GM12878 (cell line): Measurements from ENCODE around the gene IGSF22. TPM values are rescaled to one million over a fixed set of nuclear protein-coding genes. Genes with fewer than 3 reads are reported as not detected.

Experiments used
- ATAC-seq: fragments of 200-7000 bp; cut with Tn5 transposase; 3 replicates; pipeline ENCODE4 v1.9.1; 2020; ENCODE audit warnings: mild to moderate bottlenecking, moderate library complexity
- BruUV-seq: library from RNA; stranded (reverse); fragments of 400-500 nt; replicated peaks from 2 replicates; lab custom pipeline; 2021; lab: Mats Ljungman, UMichigan
- CTCF ChIA-PET: fragments of 300-600 bp; sonication (Branson Sonifier 250); formaldehyde crosslinking; extraction: SDS; loops from one replicate; lab custom pipeline; 2021; ENCODE audit warnings: inconsistent platforms; lab: Yijun Ruan, JAX
- POLR2A ChIA-PET: fragments of 350-600 bp; formaldehyde crosslinking; extraction: SDS; loops from one replicate; lab custom pipeline; 2021; ENCODE audit warnings: inconsistent platforms; lab: Charles Lee
- RAD21 ChIA-PET: fragments of 300-600 bp; sonication (Branson Sonifier 250); formaldehyde crosslinking; loops from one replicate; lab custom pipeline; 2023; ENCODE audit warnings: antibody characterized with exemption; ENCODE audit not compliant: unreplicated experiment; lab: Charles Lee
- SMC1A ChIA-PET: fragments of 300-600 bp; sonication (Branson Sonifier 250); formaldehyde crosslinking; loops from one replicate; lab custom pipeline; 2023; ENCODE audit not compliant: unreplicated experiment, uncharacterized antibody; lab: Charles Lee
- DNase-seq: peaks from one replicate; pipeline ENCODE4 v3.0.0-alpha.2; 2011; ENCODE audit warnings: low read depth, low spot score
- FAIRE-seq: peaks from 3 replicates; lab custom pipeline; 2011; peaks lifted over from hg19 to GRCh38; lab: Jason Lieb, UNC
- H2AFZ ChIP-seq: 2 replicates; pipeline ENCODE4 v1.6.0; 2011; ENCODE audit warnings: low read depth, low read length, control low read depth; ENCODE audit not compliant: control insufficient read depth
- H3K27ac ChIP-seq: 2 replicates; pipeline ENCODE4 v1.5.1; 2011; ENCODE audit warnings: control low read depth; ENCODE audit not compliant: control insufficient read depth, insufficient read depth
- H3K27me3 ChIP-seq, 2 experiments: replicated peaks in 1 of 2; 2 replicates each; pipeline versions ENCODE4 v1.6.0 to v1.6.1; 2011; ENCODE audit warnings: low read length in 1 of 2; ENCODE audit not compliant: control insufficient read depth in 2 of 2, insufficient read depth in 2 of 2
- H3K36me3 ChIP-seq, 2 experiments: 2 replicates each; pipeline ENCODE4 v1.5.1; 2011; ENCODE audit warnings: low read length in 1 of 2; ENCODE audit not compliant: control insufficient read depth in 2 of 2, insufficient read depth in 2 of 2
- H3K4me1 ChIP-seq: 2 replicates; pipeline ENCODE4 v1.6.1; 2011; ENCODE audit warnings: mild to moderate bottlenecking, low read length, moderate library complexity, mixed read lengths; ENCODE audit not compliant: control insufficient read depth, insufficient read depth
- H3K4me2 ChIP-seq: 2 replicates; pipeline ENCODE4 v1.6.0; 2011; ENCODE audit warnings: control low read depth; ENCODE audit not compliant: control insufficient read depth, insufficient read depth
- H3K4me3 ChIP-seq: fragments of 200-600 bp; sonication (generic); 2 replicates; pipeline ENCODE4 v1.5.1; 2016
- H3K79me2 ChIP-seq: 2 replicates; pipeline ENCODE4 v1.6.0; 2011; ENCODE audit warnings: low read length; ENCODE audit not compliant: control insufficient read depth, insufficient read depth
- H3K9ac ChIP-seq: 2 replicates; pipeline ENCODE4 v1.8.0; 2011; ENCODE audit warnings: low read length, control low read depth, mixed read lengths; ENCODE audit not compliant: control insufficient read depth, insufficient read depth
- H3K9me3 ChIP-seq: replicated peaks from 3 replicates; pipeline ENCODE4 v1.5.1; 2011; ENCODE audit warnings: mild to moderate bottlenecking, low read length; ENCODE audit not compliant: control insufficient read depth, insufficient read depth
- H4K20me1 ChIP-seq: 2 replicates; pipeline ENCODE4 v1.6.0; 2011; ENCODE audit not compliant: control insufficient read depth, insufficient read depth
- BCL11A ChIP-seq: IDR thresholded peaks from 2 replicates; pipeline ENCODE4 v1.6.1; 2011; ENCODE audit warnings: low read depth, low read length
- BCL3 ChIP-seq: IDR thresholded peaks from 2 replicates; pipeline ENCODE4 v1.6.1; 2011; ENCODE audit warnings: borderline replicate concordance, low read depth, mild to moderate bottlenecking, moderate library complexity, low read length; ENCODE audit not compliant: insufficient read depth, poor library complexity, severe bottlenecking
- CREB1 ChIP-seq: IDR thresholded peaks from 2 replicates; pipeline ENCODE4 v1.6.1; 2012; ENCODE audit warnings: low read depth, mild to moderate bottlenecking, inconsistent platforms
- EED ChIP-seq: sonication (generic); IDR thresholded peaks from 2 replicates; pipeline ENCODE4 v1.6.1; 2016; ENCODE audit warnings: antibody characterized with exemption, low read depth
- EZH2 ChIP-seq: IDR thresholded peaks from 2 replicates; pipeline ENCODE4 v1.6.1; 2012; ENCODE audit warnings: low read depth, mild to moderate bottlenecking, control low read depth, inconsistent platforms, low read length, borderline replicate concordance; ENCODE audit not compliant: control insufficient read depth
- LARP7 ChIP-seq: fragments of 450-650 bp; IDR thresholded peaks from 2 replicates; pipeline ENCODE4 v1.6.1; 2017; ENCODE audit warnings: mild to moderate bottlenecking
- RAD21 ChIP-seq: IDR thresholded peaks from 2 replicates; pipeline ENCODE4 v1.6.1; 2011; ENCODE audit warnings: mild to moderate bottlenecking, low read depth, low read length, moderate library complexity; ENCODE audit not compliant: insufficient read depth
- RB1 ChIP-seq: fragments of 450-650 bp; formaldehyde crosslinking; IDR thresholded peaks from 2 replicates; pipeline ENCODE4 v1.6.1; 2017; ENCODE audit warnings: mild to moderate bottlenecking, borderline replicate concordance
- SMARCA5 ChIP-seq: fragments of 450-650 bp; IDR thresholded peaks from 2 replicates; pipeline ENCODE4 v1.6.1; 2017; ENCODE audit warnings: mild to moderate bottlenecking
- SPI1 ChIP-seq: IDR thresholded peaks from 2 replicates; pipeline ENCODE4 v1.6.1; 2011; ENCODE audit warnings: low read depth, mild to moderate bottlenecking, low read length, moderate library complexity, borderline replicate concordance; ENCODE audit not compliant: insufficient read depth
- SUPT20H ChIP-seq: IDR thresholded peaks from 2 replicates; pipeline ENCODE4 v1.6.1; 2011; ENCODE audit warnings: low read depth, mild to moderate bottlenecking, low read length, moderate library complexity, borderline replicate concordance; ENCODE audit not compliant: control insufficient read depth
- TAF1 ChIP-seq: IDR thresholded peaks from 2 replicates; pipeline ENCODE4 v1.6.1; 2011; ENCODE audit warnings: mild to moderate bottlenecking, low read depth, low read length, borderline replicate concordance
- TCF7 ChIP-seq: IDR thresholded peaks from 2 replicates; pipeline ENCODE4 v1.6.1; 2014; ENCODE audit warnings: antibody characterized with exemption, borderline replicate concordance
- YY1 ChIP-seq: IDR thresholded peaks from 2 replicates; pipeline ENCODE4 v1.6.1; 2011; ENCODE audit warnings: low read depth, mild to moderate bottlenecking, low read length
- WGBS: methylation state at CpG from one replicate; pipeline ENCODE4 v1.1.6; 2016; ENCODE audit warnings: low lambda C conversion rate; ENCODE audit not compliant: insufficient replicate concordance, insufficient coverage; ENCODE audit errors: missing lambda C conversion rate; 5-methylcytosine and 5-hydroxymethylcytosine counted together
- in situ Hi-C: fragments of 300-500 bp; cut with MboI; formaldehyde crosslinking; loops from 9 replicates; pipeline ENCODE4 v1.14.3; 2018; ENCODE audit warnings: mixed read lengths
- intact Hi-C: fragments of 100-400 bp; cut with micrococcal nuclease; formaldehyde crosslinking; loops from one replicate; pipeline ENCODE4 v1.14.2; 2022; ENCODE audit not compliant: unreplicated experiment
- polyA plus RNA-seq, 11 experiments: library from polyadenylated mRNA; depleted of rRNA in 4 of 11; unstranded in 6 of 11; stranded (reverse) in 5 of 11; fragments of >200 nt; fragmentation: Nextera tagmentation in 4 of 11; fragmentation: Illumina TruSeq in 1 of 11; extraction: Ambion mirVana in 4 of 11; extraction: Trizol in 1 of 11; gene quantifications; 1 replicate in 1 of 11; 2 replicates in 10 of 11; pipeline versions ENCODE4 v1.2.1 to v1.2.3, GENCODE V29; 2011 to 2016; ENCODE audit warnings: inconsistent platforms in 2 of 11, missing spikeins in 2 of 11, low read depth in 1 of 11
- total RNA-seq, 4 experiments: library from RNA; depleted of rRNA in 3 of 4; stranded (reverse); fragments of >200 nt in 3 of 4; fragmentation: Illumina TruSeq in 1 of 4; extraction: Trizol in 1 of 4; gene quantifications; 2 replicates each; pipeline versions ENCODE4 v1.2.1 to v1.2.3, GENCODE V29; 2013 to 2021
- TF ChIP-seq, protein P1 (sequence below), 3 experiments: IDR thresholded peaks in 2 of 3; conservative IDR thresholded peaks in 1 of 3; 2 replicates each; pipeline ENCODE4 v1.5.1; 2011; ENCODE audit warnings: low read depth in 3 of 3, low read length in 3 of 3, mild to moderate bottlenecking in 3 of 3, control low read depth in 2 of 3, moderate library complexity in 2 of 3, inconsistent platforms in 1 of 3, mixed read lengths in 1 of 3; ENCODE audit not compliant: control insufficient read depth in 2 of 3, insufficient read depth in 1 of 3; ENCODE audit errors: extremely low read depth in 1 of 3
- TF ChIP-seq, protein P2 (sequence below): IDR thresholded peaks from 2 replicates; pipeline ENCODE4 v1.6.1; 2012; ENCODE audit warnings: low read depth, low read length, improper control_type of control experiment

IGSF22 gene
- total and polyA plus RNA-seq, 10 of the 15 experiments (the other 5 are each of a cell fraction or from before 2014, with no cell fraction given): 0.02 to 0.18 TPM; not detected in 8

GRCh38 chr11:18731441-18731840 lies 5.5 kb upstream of the IGSF22 start:
- H3K4me3 ChIP-seq: no peak overlapping the region
- FAIRE-seq (peak; percentile 23), DNase-seq (no peak), ATAC-seq (peak; percentile 66)
- H3K9ac ChIP-seq: no peak overlapping the region
- intact Hi-C loops (no loop called here), in situ Hi-C loops (loop anchor here (10.0 kb wide), 1 partner anchor 63 kb away; the partner anchor contains the start of gene PTPN5)
- H3K9me3 ChIP-seq: no peaks in the 10 kb centered on the region
- no TSS peak for BruUV-seq
- H3K36me3 ChIP-seq: no peaks in the 10 kb centered on the region
- no peaks in the 10 kb centered on the region; a peak in 1 of 4 replicates for H3K27me3 ChIP-seq
- H3K4me1 ChIP-seq: peaks cover 8% of the 10 kb centered on the region
- SMC1A ChIA-PET: interaction anchor here (0.6 to 3.3 kb wide), 30 partner anchors 8 to 528 kb away, joined by 3 to 34 read pairs (median 4); partner anchors contain the start of genes SPTY2D1 and TSG101
- peak overlapping the region; percentile 65; the same call in 1 of the 2 replicates for H3K4me2 ChIP-seq
- POLR2A ChIA-PET: interaction anchor here (1.3 kb wide), 2 partner anchors 9 to 37 kb away, joined by 3 to 4 read pairs; no protein-coding TSS in a partner anchor
- H3K79me2 ChIP-seq: no peaks in the 10 kb centered on the region
- peak overlapping the region; percentile 57 for H2AFZ ChIP-seq
- CTCF ChIA-PET: interaction anchor here (0.6 to 19.6 kb wide), 42 partner anchors 9 to 627 kb away, joined by 3 to 494 read pairs (median 4); partner anchors contain the start of gene TSG101
- no peak for TF ChIP-seq EZH2
- no peak for TF ChIP-seq LARP7
- TF ChIP-seq, protein P1, sequence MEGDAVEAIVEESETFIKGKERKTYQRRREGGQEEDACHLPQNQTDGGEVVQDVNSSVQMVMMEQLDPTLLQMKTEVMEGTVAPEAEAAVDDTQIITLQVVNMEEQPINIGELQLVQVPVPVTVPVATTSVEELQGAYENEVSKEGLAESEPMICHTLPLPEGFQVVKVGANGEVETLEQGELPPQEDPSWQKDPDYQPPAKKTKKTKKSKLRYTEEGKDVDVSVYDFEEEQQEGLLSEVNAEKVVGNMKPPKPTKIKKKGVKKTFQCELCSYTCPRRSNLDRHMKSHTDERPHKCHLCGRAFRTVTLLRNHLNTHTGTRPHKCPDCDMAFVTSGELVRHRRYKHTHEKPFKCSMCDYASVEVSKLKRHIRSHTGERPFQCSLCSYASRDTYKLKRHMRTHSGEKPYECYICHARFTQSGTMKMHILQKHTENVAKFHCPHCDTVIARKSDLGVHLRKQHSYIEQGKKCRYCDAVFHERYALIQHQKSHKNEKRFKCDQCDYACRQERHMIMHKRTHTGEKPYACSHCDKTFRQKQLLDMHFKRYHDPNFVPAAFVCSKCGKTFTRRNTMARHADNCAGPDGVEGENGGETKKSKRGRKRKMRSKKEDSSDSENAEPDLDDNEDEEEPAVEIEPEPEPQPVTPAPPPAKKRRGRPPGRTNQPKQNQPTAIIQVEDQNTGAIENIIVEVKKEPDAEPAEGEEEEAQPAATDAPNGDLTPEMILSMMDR (IDR thresholded peaks at IDR 0.05 in 2 of 3, conservative IDR thresholded peaks at IDR 0.05 in 1 of 3; ENCODE audit: control insufficient read depth in 2 of 3, extremely low read depth in 1 of 3, insufficient read depth in 1 of 3, low read depth in 3 of 3, low read length in 3 of 3): no peak
- TF ChIP-seq TCF7: no peak
- 0 out of 2 replicates have a peak, but pooled peaks have one; percentile 10 for TF ChIP-seq EED
- TF ChIP-seq SMARCA5: no peak
- TF ChIP-seq, protein P2, sequence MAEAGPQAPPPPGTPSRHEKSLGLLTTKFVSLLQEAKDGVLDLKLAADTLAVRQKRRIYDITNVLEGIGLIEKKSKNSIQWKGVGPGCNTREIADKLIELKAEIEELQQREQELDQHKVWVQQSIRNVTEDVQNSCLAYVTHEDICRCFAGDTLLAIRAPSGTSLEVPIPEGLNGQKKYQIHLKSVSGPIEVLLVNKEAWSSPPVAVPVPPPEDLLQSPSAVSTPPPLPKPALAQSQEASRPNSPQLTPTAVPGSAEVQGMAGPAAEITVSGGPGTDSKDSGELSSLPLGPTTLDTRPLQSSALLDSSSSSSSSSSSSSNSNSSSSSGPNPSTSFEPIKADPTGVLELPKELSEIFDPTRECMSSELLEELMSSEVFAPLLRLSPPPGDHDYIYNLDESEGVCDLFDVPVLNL: no peak
- TF ChIP-seq TAF1: no peak
- TF ChIP-seq RB1: no peak
- no peak for TF ChIP-seq BCL11A
- TF ChIP-seq CREB1: no peak
- TF ChIP-seq SPI1: peak; percentile 40; the same call in 1 of the 2 replicates
- TF ChIP-seq YY1: 0 out of 2 replicates have a peak, but pooled peaks have one; percentile 18
- no peak for TF ChIP-seq RAD21
- TF ChIP-seq SUPT20H: no peak
- TF ChIP-seq BCL3: no peak
- RAD21 ChIA-PET: interaction anchor here (0.7 to 3.8 kb wide), 20 partner anchors 9 to 616 kb away, joined by 3 to 31 read pairs (median 4); partner anchors contain the start of gene SPTY2D1
- H4K20me1 ChIP-seq: no peaks in the 10 kb centered on the region
- WGBS: 17% methylated on average over 2 of the region's 2 CpGs
- H3K27ac ChIP-seq: no peak overlapping the region
